GM12878 (cell line): ENCODE measurements around the gene PXMP4. TPM values are rescaled to one million over a fixed set of nuclear protein-coding genes. Genes with fewer than 3 reads are reported as not detected.

ENCODE experiments used
- ATAC-seq: fragments of 200-7000 bp; cut with Tn5 transposase; 3 replicates; pipeline ENCODE4 v1.9.1; 2020; ENCODE audit warnings: mild to moderate bottlenecking, moderate library complexity
- BruUV-seq: library from RNA; stranded (reverse); fragments of 400-500 nt; replicated peaks from 2 replicates; lab custom pipeline; 2021; lab: Mats Ljungman, UMichigan
- CTCF ChIA-PET: fragments of 300-600 bp; sonication (Branson Sonifier 250); formaldehyde crosslinking; extraction: SDS; loops from one replicate; lab custom pipeline; 2021; ENCODE audit warnings: inconsistent platforms; lab: Yijun Ruan, JAX
- POLR2A ChIA-PET: fragments of 350-600 bp; formaldehyde crosslinking; extraction: SDS; loops from one replicate; lab custom pipeline; 2021; ENCODE audit warnings: inconsistent platforms; lab: Charles Lee
- RAD21 ChIA-PET: fragments of 300-600 bp; sonication (Branson Sonifier 250); formaldehyde crosslinking; loops from one replicate; lab custom pipeline; 2023; ENCODE audit warnings: antibody characterized with exemption; ENCODE audit not compliant: unreplicated experiment; lab: Charles Lee
- SMC1A ChIA-PET: fragments of 300-600 bp; sonication (Branson Sonifier 250); formaldehyde crosslinking; loops from one replicate; lab custom pipeline; 2023; ENCODE audit not compliant: unreplicated experiment, uncharacterized antibody; lab: Charles Lee
- DNase-seq: peaks from one replicate; pipeline ENCODE4 v3.0.0-alpha.2; 2011; ENCODE audit warnings: low read depth, low spot score
- FAIRE-seq: peaks from 3 replicates; lab custom pipeline; 2011; peaks lifted over from hg19 to GRCh38; lab: Jason Lieb, UNC
- H2AFZ ChIP-seq: 2 replicates; pipeline ENCODE4 v1.6.0; 2011; ENCODE audit warnings: low read depth, low read length, control low read depth; ENCODE audit not compliant: control insufficient read depth
- H3K27ac ChIP-seq: 2 replicates; pipeline ENCODE4 v1.5.1; 2011; ENCODE audit warnings: control low read depth; ENCODE audit not compliant: control insufficient read depth, insufficient read depth
- H3K27me3 ChIP-seq, 2 experiments: replicated peaks in 1 of 2; 2 replicates each; pipeline versions ENCODE4 v1.6.0 to v1.6.1; 2011; ENCODE audit warnings: low read length in 1 of 2; ENCODE audit not compliant: control insufficient read depth in 2 of 2, insufficient read depth in 2 of 2
- H3K36me3 ChIP-seq, 2 experiments: 2 replicates each; pipeline ENCODE4 v1.5.1; 2011; ENCODE audit warnings: low read length in 1 of 2; ENCODE audit not compliant: control insufficient read depth in 2 of 2, insufficient read depth in 2 of 2
- H3K4me1 ChIP-seq: 2 replicates; pipeline ENCODE4 v1.6.1; 2011; ENCODE audit warnings: mild to moderate bottlenecking, low read length, moderate library complexity, mixed read lengths; ENCODE audit not compliant: control insufficient read depth, insufficient read depth
- H3K4me2 ChIP-seq: 2 replicates; pipeline ENCODE4 v1.6.0; 2011; ENCODE audit warnings: control low read depth; ENCODE audit not compliant: control insufficient read depth, insufficient read depth
- H3K4me3 ChIP-seq: fragments of 200-600 bp; sonication (generic); 2 replicates; pipeline ENCODE4 v1.5.1; 2016
- H3K79me2 ChIP-seq: 2 replicates; pipeline ENCODE4 v1.6.0; 2011; ENCODE audit warnings: low read length; ENCODE audit not compliant: control insufficient read depth, insufficient read depth
- H3K9ac ChIP-seq: 2 replicates; pipeline ENCODE4 v1.8.0; 2011; ENCODE audit warnings: low read length, control low read depth, mixed read lengths; ENCODE audit not compliant: control insufficient read depth, insufficient read depth
- H3K9me3 ChIP-seq: replicated peaks from 3 replicates; pipeline ENCODE4 v1.5.1; 2011; ENCODE audit warnings: mild to moderate bottlenecking, low read length; ENCODE audit not compliant: control insufficient read depth, insufficient read depth
- H4K20me1 ChIP-seq: 2 replicates; pipeline ENCODE4 v1.6.0; 2011; ENCODE audit not compliant: control insufficient read depth, insufficient read depth
- CEBPB ChIP-seq, 2 experiments: fragments of 150-350 bp in 1 of 2; IDR thresholded peaks; 2 replicates each; pipeline ENCODE4 v1.6.1; 2012 to 2014; ENCODE audit warnings: low read depth in 2 of 2, low read length in 2 of 2, borderline replicate concordance in 1 of 2, inconsistent platforms in 1 of 2
- CREB1 ChIP-seq: IDR thresholded peaks from 2 replicates; pipeline ENCODE4 v1.6.1; 2012; ENCODE audit warnings: low read depth, mild to moderate bottlenecking, inconsistent platforms
- EP300 ChIP-seq, 2 experiments: fragments of 150-350 bp in 1 of 2; IDR thresholded peaks; 2 replicates each; pipeline ENCODE4 v1.6.1; 2011 to 2012; ENCODE audit warnings: low read depth in 2 of 2, low read length in 2 of 2, borderline replicate concordance in 1 of 2, improper control_type of control experiment in 1 of 2, inconsistent platforms in 1 of 2; ENCODE audit not compliant: control insufficient read depth in 1 of 2
- HDGF ChIP-seq: fragments of 450-650 bp; IDR thresholded peaks from 2 replicates; pipeline ENCODE4 v1.6.1; 2016; ENCODE audit warnings: antibody characterized with exemption
- IKZF2 ChIP-seq, 2 experiments: fragments of 450-650 bp; IDR thresholded peaks; 2 replicates each; pipeline ENCODE4 v1.6.1; 2017; ENCODE audit warnings: mild to moderate bottlenecking in 2 of 2, moderate library complexity in 2 of 2
- IRF4 ChIP-seq: IDR thresholded peaks from 2 replicates; pipeline ENCODE4 v1.6.1; 2011; ENCODE audit warnings: low read depth, low read length
- JUND ChIP-seq: IDR thresholded peaks from 2 replicates; pipeline ENCODE4 v1.6.1; 2012; ENCODE audit warnings: low read depth, mild to moderate bottlenecking, low read length, improper control_type of control experiment, moderate library complexity
- MEF2B ChIP-seq: fragments of 450-650 bp; IDR thresholded peaks from 2 replicates; pipeline ENCODE4 v1.6.1; 2018; ENCODE audit warnings: mild to moderate bottlenecking, moderate library complexity; ENCODE audit not compliant: partially characterized antibody, poor library complexity, severe bottlenecking
- NFYA ChIP-seq: IDR thresholded peaks from 2 replicates; pipeline ENCODE4 v1.6.1; 2011; ENCODE audit warnings: low read depth, mild to moderate bottlenecking, low read length, improper control_type of control experiment, borderline replicate concordance
- NRF1 ChIP-seq: conservative IDR thresholded peaks from 2 replicates; pipeline ENCODE4 v1.6.1; 2011; ENCODE audit warnings: mild to moderate bottlenecking, low read depth, low read length, improper control_type of control experiment
- RB1 ChIP-seq: fragments of 450-650 bp; formaldehyde crosslinking; IDR thresholded peaks from 2 replicates; pipeline ENCODE4 v1.6.1; 2017; ENCODE audit warnings: mild to moderate bottlenecking, borderline replicate concordance
- SIN3A ChIP-seq: IDR thresholded peaks from 2 replicates; pipeline ENCODE4 v1.6.1; 2012; ENCODE audit warnings: low read depth, low read length, improper control_type of control experiment
- SREBF1 ChIP-seq: IDR thresholded peaks from 2 replicates; pipeline ENCODE4 v1.6.1; 2012; ENCODE audit warnings: mild to moderate bottlenecking, low read length
- WGBS: methylation state at CpG from one replicate; pipeline ENCODE4 v1.1.6; 2016; ENCODE audit warnings: low lambda C conversion rate; ENCODE audit not compliant: insufficient replicate concordance, insufficient coverage; ENCODE audit errors: missing lambda C conversion rate; 5-methylcytosine and 5-hydroxymethylcytosine counted together
- in situ Hi-C: fragments of 300-500 bp; cut with MboI; formaldehyde crosslinking; loops from 9 replicates; pipeline ENCODE4 v1.14.3; 2018; ENCODE audit warnings: mixed read lengths
- intact Hi-C: fragments of 100-400 bp; cut with micrococcal nuclease; formaldehyde crosslinking; loops from one replicate; pipeline ENCODE4 v1.14.2; 2022; ENCODE audit not compliant: unreplicated experiment
- polyA plus RNA-seq, 11 experiments: library from polyadenylated mRNA; depleted of rRNA in 4 of 11; unstranded in 6 of 11; stranded (reverse) in 5 of 11; fragments of >200 nt; fragmentation: Nextera tagmentation in 4 of 11; fragmentation: Illumina TruSeq in 1 of 11; extraction: Ambion mirVana in 4 of 11; extraction: Trizol in 1 of 11; gene quantifications; 1 replicate in 1 of 11; 2 replicates in 10 of 11; pipeline versions ENCODE4 v1.2.1 to v1.2.3, GENCODE V29; 2011 to 2016; ENCODE audit warnings: inconsistent platforms in 2 of 11, missing spikeins in 2 of 11, low read depth in 1 of 11
- total RNA-seq, 4 experiments: library from RNA; depleted of rRNA in 3 of 4; stranded (reverse); fragments of >200 nt in 3 of 4; fragmentation: Illumina TruSeq in 1 of 4; extraction: Trizol in 1 of 4; gene quantifications; 2 replicates each; pipeline versions ENCODE4 v1.2.1 to v1.2.3, GENCODE V29; 2013 to 2021

Gene PXMP4
- total and polyA plus RNA-seq, 10 of the 15 experiments (the other 5 are each of a cell fraction or from before 2014, with no cell fraction given): 3.6 to 19.2 (median 8.6) TPM

GRCh38 chr20:33765099-33765498, 45.0 kb upstream of the PXMP4 start:
- CTCF ChIA-PET: no interaction called here
- no peaks in the 10 kb centered on the region for H3K4me1 ChIP-seq
- WGBS: 70% methylated on average over 2 of the region's 2 CpGs
- no peak for TF ChIP-seq IKZF2 (IDR thresholded peaks at IDR 0.05)
- no peak for TF ChIP-seq EP300 (IDR thresholded peaks at IDR 0.05; ENCODE audit: borderline replicate concordance in 1 of 2, control insufficient read depth in 1 of 2, low read depth in 2 of 2, low read length in 2 of 2)
- TF ChIP-seq IRF4: no peak
- no peak for TF ChIP-seq RB1
- no peak for TF ChIP-seq NRF1
- TF ChIP-seq NFYA: no peak
- TF ChIP-seq SREBF1: no peak
- TF ChIP-seq SIN3A: no peak
- no peak for TF ChIP-seq HDGF
- TF ChIP-seq JUND: no peak
- no peak for TF ChIP-seq MEF2B
- no peak for TF ChIP-seq CREB1
- TF ChIP-seq CEBPB (IDR thresholded peaks at IDR 0.05; ENCODE audit: borderline replicate concordance in 1 of 2, low read depth in 2 of 2, low read length in 2 of 2): no peak
- TF ChIP-seq, all 136 proteins: peak for 0
- H2AFZ ChIP-seq: no peak overlapping the region
- no peak overlapping the region for H3K4me2 ChIP-seq
- no peaks in the 10 kb centered on the region for H3K79me2 ChIP-seq
- H4K20me1 ChIP-seq: no peaks in the 10 kb centered on the region
- ChIA-PET RAD21 (no interaction called here), SMC1A (no interaction called here), POLR2A (no interaction called here)
- no peaks in the 10 kb centered on the region; the same call in 2 of the 3 replicates for H3K9me3 ChIP-seq
- ATAC-seq (no peak), DNase-seq (no peak), FAIRE-seq (no peak)
- intact Hi-C loops: no loop called here
- no peak overlapping the region for H3K4me3 ChIP-seq
- in situ Hi-C loops: no loop called here
- H3K36me3 ChIP-seq: peaks cover 0 to 7% of the 10 kb centered on the region in 2 experiments; a peak in 3 of 4 replicates
- no peak overlapping the region for H3K27ac ChIP-seq
- no peaks in the 10 kb centered on the region for H3K27me3 ChIP-seq
- H3K9ac ChIP-seq: no peak overlapping the region
- BruUV-seq: no TSS peak
